Body of pancreas (tissue), 4 donors: ENCODE data around the gene GRIK3. TPM values are rescaled to one million over a fixed set of nuclear protein-coding genes. Genes with fewer than 3 reads are reported as not detected.

ENCODE experiments used
- ATAC-seq: fragments of 150-250 bp; one replicate; pipeline ENCODE4 v1.9.1; 2016
- DNase-seq, 4 donors: peaks; one replicate each; pipeline ENCODE4 v3.0.0-alpha.2; 2019
- H3K27ac ChIP-seq, 4 donors: fragments of 200-600 bp; sonication (generic); 1 replicate in 3 of 4; 2 replicates in 1 of 4; pipeline versions ENCODE4 v1.5.1 to v1.6.1; 2016 to 2019; ENCODE audit warnings: mild to moderate bottlenecking in 1 of 4, mixed read lengths in 1 of 4, moderate library complexity in 1 of 4
- H3K27me3 ChIP-seq, 2 donors: fragments of 200-600 bp; sonication (generic); one replicate each; pipeline ENCODE4 v1.6.0; 2016; ENCODE audit warnings: mild to moderate bottlenecking in 1 of 2
- H3K36me3 ChIP-seq, 2 donors: fragments of 200-600 bp; sonication (generic); replicated peaks in 1 of 2; 2 replicates each; pipeline ENCODE4 v1.5.1; 2016; ENCODE audit warnings: low read depth in 2 of 2; ENCODE audit not compliant: insufficient read depth in 1 of 2
- H3K4me1 ChIP-seq: fragments of 200-600 bp; sonication (generic); one replicate; pipeline ENCODE4 v1.6.0; 2016
- H3K4me3 ChIP-seq, 2 donors: fragments of 200-600 bp; sonication (generic); 1 replicate in 1 of 2; 2 replicates in 1 of 2; pipeline ENCODE4 v1.5.1; 2016 to 2019
- H3K9me3 ChIP-seq, 3 donors: fragments of 200-600 bp; sonication (generic); 1 replicate in 2 of 3; 2 replicates in 1 of 3; pipeline ENCODE4 v1.5.1; 2016
- CTCF ChIP-seq, 7 experiments: fragments of 450-650 bp in 4 of 7; fragments of 200-600 bp in 3 of 7; sonication (generic) in 3 of 7; IDR thresholded peaks; one replicate each; pipeline ENCODE4 v1.5.1; 2016 to 2019; ENCODE audit warnings: antibody characterized with exemption in 7 of 7
- POLR2A ChIP-seq, 3 donors: fragments of 450-650 bp; IDR thresholded peaks; one replicate each; pipeline ENCODE4 v1.6.1; 2016; ENCODE audit warnings: antibody characterized with exemption in 3 of 3, mild to moderate bottlenecking in 2 of 3
- WGBS, 2 donors: methylation state at CpG; one replicate each; pipeline ENCODE4 v1.1.5; 2017; 5-methylcytosine and 5-hydroxymethylcytosine counted together
- intact Hi-C: fragments of 100-400 bp; cut with DNase I; formaldehyde crosslinking; loops from one replicate; pipeline ENCODE4 v1.15.1; 2023
- total RNA-seq, 2 donors: library from RNA; depleted of rRNA; stranded (reverse); fragments of >200 nt; gene quantifications; one replicate each; pipeline ENCODE4 v1.1.0, GENCODE V29; 2016

GRIK3 gene
- total RNA-seq, 2 donors from 2014 or later = under 0.01 to 0.99 TPM

- TF ChIP-seq CTCF (IDR thresholded peaks at IDR 0.05) = no peak
- Histone ChIP-seq H3K4me3 (no peak overlapping the region), H3K27ac (no peak overlapping the region), H3K27me3 (peaks cover 0 to 29% of the 10 kb centered on the region in 2 donors), H3K4me1 (peaks cover 23% of the 10 kb centered on the region), H3K9me3 (no peaks in the 10 kb centered on the region), H3K36me3 (no peaks in the 10 kb centered on the region)
- intact Hi-C loops = no loop called here
- DNase-seq (no peak), ATAC-seq (no peak)
- WGBS, 2 donors = 1% methylated on average over 66 of the region's 66 CpGs; no CpG with 5 or more reads in 1 of the 2 donors
Measured at GRCh38 chr1:37033355-37034101, 787 bp downstream of the GRIK3 start.

- intact Hi-C loops = no loop called here
- Histone ChIP-seq H3K9me3 (no peaks in the 10 kb centered on the region), H3K27ac (no peak overlapping the region), H3K36me3 (no peaks in the 10 kb centered on the region), H3K4me1 (peaks cover 20% of the 10 kb centered on the region), H3K27me3 (peaks cover 0 to 29% of the 10 kb centered on the region in 2 donors), H3K4me3 (no peak overlapping the region)
- ATAC-seq (no peak), DNase-seq (no peak)
- TF ChIP-seq POLR2A (IDR thresholded peaks at IDR 0.05) = no peak
- TF ChIP-seq CTCF (IDR thresholded peaks at IDR 0.05) = no peak
- 0 to 3% methylated on average over 12 to 60 of the region's 60 CpGs for WGBS, 2 donors
Measured at GRCh38 chr1:37032660-37033354, 1.5 kb downstream of the GRIK3 start.

- H3K27me3 ChIP-seq = peaks cover 0 to 29% of the 10 kb centered on the region in 2 donors
- ATAC-seq = no peak
- H3K4me3 ChIP-seq = no peak overlapping the region
- H3K27ac ChIP-seq = no peak overlapping the region
- TF ChIP-seq CTCF (IDR thresholded peaks at IDR 0.05) = no peak
- no peak for TF ChIP-seq POLR2A (IDR thresholded peaks at IDR 0.05)
- H3K36me3 ChIP-seq = no peaks in the 10 kb centered on the region
- intact Hi-C loops = no loop called here
- no peak for DNase-seq
- peaks cover 20% of the 10 kb centered on the region for H3K4me1 ChIP-seq
- WGBS, 2 donors = 21 to 31% methylated on average over 9 of the region's 9 CpGs
- H3K9me3 ChIP-seq = no peaks in the 10 kb centered on the region
Measured at GRCh38 chr1:37031871-37032270, 2.4 kb downstream of the GRIK3 start.

GRCh38 chr1:37031429-37031828 is 2.9 kb downstream of the GRIK3 start:
- DNase-seq (no peak), ATAC-seq (no peak)
- H3K4me3 ChIP-seq = no peak overlapping the region
- no peaks in the 10 kb centered on the region for H3K36me3 ChIP-seq
- no peaks in the 10 kb centered on the region for H3K9me3 ChIP-seq
- H3K27ac ChIP-seq = no peak overlapping the region
- TF ChIP-seq CTCF (IDR thresholded peaks at IDR 0.05) = no peak
- TF ChIP-seq POLR2A (IDR thresholded peaks at IDR 0.05) = no peak
- peaks cover 0 to 29% of the 10 kb centered on the region in 2 donors for H3K27me3 ChIP-seq
- peaks cover 20% of the 10 kb centered on the region for H3K4me1 ChIP-seq
- intact Hi-C loops = no loop called here
- WGBS, 2 donors = 47 to 55% methylated on average over 8 of the region's 8 CpGs
